ENCODE measurements around the gene IQSEC1.

DNA sequence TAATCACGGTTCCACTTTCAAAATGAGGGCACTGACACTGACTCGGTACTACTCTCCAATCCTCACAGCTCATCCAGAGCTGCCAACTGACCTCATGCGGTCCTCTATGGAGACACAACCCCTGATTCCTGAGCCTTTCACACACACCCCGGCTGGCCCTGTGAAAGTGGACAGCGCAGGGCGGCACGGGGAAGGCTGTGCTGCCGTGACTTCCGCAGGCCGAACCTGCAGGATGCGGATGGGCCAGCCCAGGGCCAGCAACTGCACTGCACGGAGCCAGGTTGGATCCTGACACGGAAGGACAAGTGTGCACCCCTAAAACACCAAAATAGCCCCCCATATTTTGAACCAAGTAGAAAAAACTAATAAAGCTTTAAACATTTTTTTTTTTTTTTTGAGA is 41.0 kb downstream of the IQSEC1 start:
- TF ChIP-seq, protein P1, sequence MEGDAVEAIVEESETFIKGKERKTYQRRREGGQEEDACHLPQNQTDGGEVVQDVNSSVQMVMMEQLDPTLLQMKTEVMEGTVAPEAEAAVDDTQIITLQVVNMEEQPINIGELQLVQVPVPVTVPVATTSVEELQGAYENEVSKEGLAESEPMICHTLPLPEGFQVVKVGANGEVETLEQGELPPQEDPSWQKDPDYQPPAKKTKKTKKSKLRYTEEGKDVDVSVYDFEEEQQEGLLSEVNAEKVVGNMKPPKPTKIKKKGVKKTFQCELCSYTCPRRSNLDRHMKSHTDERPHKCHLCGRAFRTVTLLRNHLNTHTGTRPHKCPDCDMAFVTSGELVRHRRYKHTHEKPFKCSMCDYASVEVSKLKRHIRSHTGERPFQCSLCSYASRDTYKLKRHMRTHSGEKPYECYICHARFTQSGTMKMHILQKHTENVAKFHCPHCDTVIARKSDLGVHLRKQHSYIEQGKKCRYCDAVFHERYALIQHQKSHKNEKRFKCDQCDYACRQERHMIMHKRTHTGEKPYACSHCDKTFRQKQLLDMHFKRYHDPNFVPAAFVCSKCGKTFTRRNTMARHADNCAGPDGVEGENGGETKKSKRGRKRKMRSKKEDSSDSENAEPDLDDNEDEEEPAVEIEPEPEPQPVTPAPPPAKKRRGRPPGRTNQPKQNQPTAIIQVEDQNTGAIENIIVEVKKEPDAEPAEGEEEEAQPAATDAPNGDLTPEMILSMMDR (IDR thresholded peaks at IDR 0.05): no peak
- no peak for TF ChIP-seq POLR2A (IDR thresholded peaks at IDR 0.05)

Measured in breast epithelium (tissue), 3 donors.